Measurements from ENCODE around the gene ROBO4.
A peak's percentile ranks its signal among the peaks of the same experiment; 100 is the strongest.

The ROBO4 gene

DNA sequence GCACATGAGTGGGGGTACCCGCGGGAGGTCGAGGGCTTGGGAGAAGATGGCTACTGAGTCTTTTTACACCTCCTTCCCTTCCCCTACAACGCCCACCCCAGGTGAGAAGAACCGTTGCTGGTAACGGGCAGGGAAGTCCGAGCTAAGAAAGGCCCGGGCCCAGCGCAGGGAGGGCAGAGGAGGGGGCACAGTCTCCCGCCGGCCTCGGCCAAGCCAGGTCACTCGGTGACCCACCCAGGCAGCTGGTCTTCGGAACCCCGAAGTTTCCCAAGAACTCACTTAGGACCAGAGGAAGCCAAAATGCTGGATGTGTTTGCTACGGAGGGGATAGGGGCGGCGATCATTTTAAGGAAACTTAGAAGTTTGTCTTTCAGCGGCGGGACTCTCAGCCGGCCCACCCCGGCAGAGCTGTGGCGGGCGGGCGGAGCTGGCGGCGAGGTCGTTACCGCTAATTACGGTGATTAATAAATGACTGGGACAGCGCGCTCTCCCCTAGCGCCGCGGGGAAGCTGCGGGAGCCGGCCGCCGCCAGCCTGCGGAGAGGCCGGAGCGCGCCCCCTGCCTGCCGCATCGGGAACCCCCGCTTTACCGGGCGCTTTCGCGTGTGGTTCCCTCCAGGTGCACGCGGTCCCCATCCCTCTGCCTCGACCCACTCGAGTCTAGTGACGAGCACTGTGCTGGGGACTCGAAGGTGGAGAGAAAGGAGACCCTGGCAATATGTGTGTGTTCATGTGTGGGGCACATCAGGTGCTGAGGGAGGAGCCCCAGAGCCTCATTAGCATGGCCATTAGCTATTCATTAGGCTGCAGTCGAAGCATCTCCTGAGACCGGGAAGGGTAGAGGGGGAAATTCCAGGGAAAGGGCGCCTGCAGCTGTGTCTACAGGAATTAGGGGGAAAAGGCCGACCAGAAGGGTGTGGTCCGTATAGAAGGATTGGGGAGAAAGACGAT is 31.5 kb downstream of the ROBO4 start:
- H3K9ac ChIP-seq = no peak overlapping the region

DNA sequence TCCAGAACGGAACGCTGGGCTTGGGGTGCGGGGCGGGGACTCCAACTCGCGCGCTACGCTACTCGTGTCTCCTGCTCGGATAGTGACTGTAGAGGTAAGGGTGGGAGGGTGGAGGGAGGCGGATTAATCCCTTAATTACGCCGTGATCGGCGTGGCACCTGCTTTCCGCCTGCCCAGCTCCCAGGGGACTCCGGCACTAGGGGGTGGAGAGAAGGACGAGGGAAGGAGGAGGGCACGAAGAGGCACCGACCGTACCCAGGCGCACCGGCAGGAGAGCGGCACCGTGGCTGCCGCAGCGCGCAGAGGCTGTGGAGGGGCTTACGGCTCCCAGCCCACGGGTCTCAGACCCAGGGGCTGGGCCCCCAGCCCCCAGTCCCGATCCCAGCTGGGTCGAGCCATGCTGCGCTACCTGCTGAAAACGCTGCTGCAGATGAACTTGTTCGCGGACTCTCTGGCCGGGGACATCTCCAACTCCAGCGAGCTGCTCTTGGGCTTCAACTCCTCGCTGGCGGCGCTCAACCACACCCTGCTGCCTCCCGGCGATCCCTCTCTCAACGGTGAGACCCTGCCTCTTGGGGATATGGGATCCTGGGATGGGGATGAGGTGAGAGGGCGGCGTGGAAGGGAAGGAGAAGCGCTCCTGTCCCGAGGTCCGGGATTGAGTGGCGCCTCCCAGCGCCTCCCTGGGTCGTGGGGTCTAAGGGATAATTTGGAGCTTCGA is 32.3 kb downstream of the ROBO4 start, which contains the start of gene ROBO3:
ROBO3 (plus strand) TSS at position 252 of the 721 bp plus-strand sequence; CDS start at position 398, 146 bp downstream.
- Histone ChIP-seq H4K20me1 (peaks cover 0 to 35% (median 9%) of the 10 kb centered on the region in 11 experiments; a peak in 9 of 22 replicates), H3K36me3 (no peaks in the 10 kb centered on the region), H3K27ac (no peak within 1 kb of the TSS), H3K9ac (no peak within 1 kb of the TSS), H3K9me3 (replicated peaks in 1 of 11) (peaks cover 0 to 33% (median 13%) of the 10 kb centered on the region in 11 experiments; a peak in 17 of 22 replicates), H3K4me3 (peak within 1 kb of the TSS in 5 of 10 experiments; percentile 19 to 44 (median 39); a peak in 10 of 20 replicates), H3K27me3 (peaks cover 94 to 100% (median 99%) of the 10 kb centered on the region in 11 experiments), H3K4me1 (peaks cover 0 to 12% (median 0%) of the 10 kb centered on the region in 10 experiments; a peak in 1 of 20 replicates), H3K4me2 (peak within 1 kb of the TSS in 8 of 11 experiments; percentile 0 to 62 (median 26); a peak in 9 of 22 replicates)
- TF ChIP-seq Cebpa-rat (IDR thresholded peaks at IDR 0.05) = no peak

More for the DNA sequence above, 31.5 kb downstream of the ROBO4 start:
- H3K4me1 ChIP-seq = peaks cover 0 to 12% (median 0%) of the 10 kb centered on the region in 10 experiments; a peak in 1 of 20 replicates
- H3K4me3 ChIP-seq = peak overlapping the region in 5 of 10 experiments; percentile 19 to 44 (median 39); a peak in 10 of 20 replicates
- peaks cover 97 to 100% (median 100%) of the 10 kb centered on the region in 11 experiments for H3K27me3 ChIP-seq
- peaks cover 0 to 38% (median 9%) of the 10 kb centered on the region in 11 experiments; a peak in 9 of 22 replicates for H4K20me1 ChIP-seq
- no peak overlapping the region for H3K27ac ChIP-seq
- H3K9me3 ChIP-seq (replicated peaks in 1 of 11) = peaks cover 0 to 33% (median 13%) of the 10 kb centered on the region in 11 experiments; a peak in 17 of 22 replicates
- TF ChIP-seq Cebpa-rat (IDR thresholded peaks at IDR 0.05) = no peak
- H3K36me3 ChIP-seq = no peaks in the 10 kb centered on the region
- peak overlapping the region in 8 of 11 experiments; percentile 0 to 62 (median 26); a peak in 9 of 22 replicates for H3K4me2 ChIP-seq

DNA sequence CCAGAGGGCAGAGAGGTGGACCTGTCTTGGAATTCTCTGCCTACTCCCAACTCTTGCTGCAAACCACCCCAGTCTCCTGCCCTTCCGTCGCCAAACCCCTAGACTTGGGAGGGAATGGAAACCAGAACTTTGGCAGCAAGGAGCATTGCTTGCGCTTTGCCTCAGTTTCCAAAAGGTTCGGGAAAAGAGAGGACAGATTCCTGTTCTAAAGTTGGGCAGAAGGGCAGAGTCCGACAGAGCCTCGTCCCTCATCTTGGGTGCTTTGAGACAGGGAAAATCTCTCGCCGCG is 32.8 kb downstream of the ROBO4 start:
- H3K27me3 ChIP-seq = peaks cover 89 to 100% (median 96%) of the 10 kb centered on the region in 11 experiments
- no peak overlapping the region for H3K27ac ChIP-seq
- peaks cover 0 to 30% (median 9%) of the 10 kb centered on the region in 11 experiments; a peak in 9 of 22 replicates for H4K20me1 ChIP-seq
- no peak for TF ChIP-seq Cebpa-rat (IDR thresholded peaks at IDR 0.05)
- no peak overlapping the region for H3K4me2 ChIP-seq
- H3K9me3 ChIP-seq (replicated peaks in 1 of 11) = peaks cover 0 to 33% (median 13%) of the 10 kb centered on the region in 11 experiments; a peak in 17 of 22 replicates
- peaks cover 0 to 12% (median 0%) of the 10 kb centered on the region in 10 experiments; a peak in 1 of 20 replicates for H3K4me1 ChIP-seq
- H3K36me3 ChIP-seq = no peaks in the 10 kb centered on the region
- H3K4me3 ChIP-seq = no peak overlapping the region
- H3K9ac ChIP-seq = no peak overlapping the region

DNA sequence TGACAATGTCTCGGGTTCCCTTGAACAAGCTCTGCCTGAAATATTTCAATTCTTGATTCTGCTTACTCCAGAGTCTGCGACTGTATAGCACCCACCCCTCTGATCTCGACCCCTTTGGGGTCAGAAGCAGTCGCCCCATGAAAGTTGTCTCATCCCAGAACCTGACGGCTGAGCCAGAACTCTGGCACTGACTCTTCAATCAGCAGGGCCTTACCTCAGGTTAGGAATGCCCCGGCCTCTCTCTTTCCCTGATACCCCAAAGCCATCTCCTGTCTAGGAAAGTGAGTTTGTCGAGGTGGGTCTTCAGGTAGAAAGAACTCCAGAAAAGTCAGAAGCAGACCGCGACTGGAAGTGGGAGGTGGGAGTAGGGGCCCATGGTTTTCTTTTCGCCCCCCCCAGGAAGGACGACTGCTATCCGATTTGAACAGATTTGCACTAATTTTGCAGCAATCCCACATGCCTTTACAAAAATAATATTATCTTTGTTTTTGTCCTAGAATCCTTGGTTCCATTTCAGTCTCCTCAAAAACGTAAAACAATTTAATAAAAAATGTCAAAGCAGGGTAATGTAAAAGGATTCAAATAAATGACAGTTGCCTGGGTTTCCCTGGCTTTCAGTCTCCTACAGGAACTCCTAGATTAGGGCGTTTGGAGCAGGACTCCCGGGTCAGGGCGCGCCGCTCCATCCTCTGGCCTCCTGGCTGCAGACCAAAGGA is 33.3 kb downstream of the ROBO4 start:
- Histone ChIP-seq H3K27ac (no peak overlapping the region), H3K9ac (no peak overlapping the region), H3K27me3 (peaks cover 84 to 100% (median 91%) of the 10 kb centered on the region in 11 experiments), H4K20me1 (peaks cover 0 to 30% (median 9%) of the 10 kb centered on the region in 11 experiments; a peak in 9 of 22 replicates), H3K4me1 (peaks cover 0 to 12% (median 0%) of the 10 kb centered on the region in 10 experiments; a peak in 1 of 20 replicates), H3K4me3 (no peak overlapping the region), H3K4me2 (no peak overlapping the region), H3K36me3 (no peaks in the 10 kb centered on the region), H3K9me3 (replicated peaks in 1 of 11) (peaks cover 0 to 33% (median 13%) of the 10 kb centered on the region in 11 experiments; a peak in 17 of 22 replicates)
- no peak for TF ChIP-seq Cebpa-rat (IDR thresholded peaks at IDR 0.05)

DNA sequence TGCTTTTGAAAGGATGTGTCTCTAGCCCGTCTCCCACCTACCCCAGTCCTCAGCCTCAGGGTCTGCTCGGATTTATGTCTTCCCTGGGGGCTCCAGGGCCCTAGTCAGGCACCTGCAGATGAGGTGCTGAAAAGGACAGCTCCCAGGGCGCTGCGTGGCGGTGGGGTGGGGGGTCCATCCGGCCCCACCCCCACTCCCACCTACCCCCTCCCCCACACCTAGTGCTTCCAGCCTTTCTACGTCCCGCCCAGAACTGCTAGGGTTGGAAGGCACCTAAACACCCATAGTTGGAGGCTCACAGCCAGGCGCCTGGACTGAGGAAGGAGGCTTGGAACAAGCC is 33.9 kb downstream of the ROBO4 start:
- no peak overlapping the region for H3K9ac ChIP-seq
- no peak overlapping the region for H3K4me3 ChIP-seq
- no peaks in the 10 kb centered on the region for H3K36me3 ChIP-seq
- peaks cover 0 to 12% (median 0%) of the 10 kb centered on the region in 10 experiments; a peak in 1 of 20 replicates for H3K4me1 ChIP-seq
- TF ChIP-seq Cebpa-rat (IDR thresholded peaks at IDR 0.05) = no peak
- no peak overlapping the region for H3K4me2 ChIP-seq
- H3K9me3 ChIP-seq (replicated peaks in 1 of 11) = peaks cover 0 to 30% (median 13%) of the 10 kb centered on the region in 11 experiments; a peak in 17 of 22 replicates
- peaks cover 78 to 95% (median 86%) of the 10 kb centered on the region in 11 experiments for H3K27me3 ChIP-seq
- no peak overlapping the region for H3K27ac ChIP-seq
- peaks cover 0 to 30% (median 9%) of the 10 kb centered on the region in 11 experiments; a peak in 9 of 22 replicates for H4K20me1 ChIP-seq

DNA sequence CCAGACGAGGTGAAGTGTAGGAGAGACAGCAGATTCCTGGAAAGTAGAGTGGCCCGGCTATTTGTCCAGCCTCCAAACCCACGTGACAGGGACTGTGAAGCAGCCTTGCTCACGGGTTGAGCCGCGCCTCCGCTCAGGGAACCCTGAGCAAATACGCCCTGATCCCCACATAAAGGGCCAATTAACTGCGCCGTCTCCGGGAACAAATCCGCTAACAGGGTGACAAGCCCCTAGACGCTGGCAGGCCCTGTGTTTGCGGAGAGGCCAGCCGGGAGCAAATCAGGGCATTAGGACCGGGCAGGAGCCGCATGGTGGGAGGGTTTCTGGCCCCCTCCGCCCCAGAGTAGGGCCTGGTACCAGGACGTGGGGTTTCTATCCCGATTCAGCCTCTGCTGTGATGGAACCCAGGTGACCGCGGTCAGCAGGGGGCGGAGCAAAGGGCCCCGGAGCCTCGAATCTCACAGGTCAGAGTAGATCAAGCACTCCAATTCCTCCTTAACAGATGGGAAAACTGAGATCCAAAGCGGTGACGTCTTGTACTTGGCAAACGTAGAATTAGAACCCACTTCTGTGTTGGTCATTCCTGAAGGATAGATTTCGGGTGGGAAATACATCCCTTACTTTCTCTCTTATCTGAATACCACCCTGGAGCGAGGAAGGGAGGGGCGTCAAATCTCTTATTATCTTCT is 34.4 kb downstream of the ROBO4 start:
- Histone ChIP-seq H3K4me2 (no peak overlapping the region), H3K9ac (no peak overlapping the region), H4K20me1 (peaks cover 0 to 30% (median 9%) of the 10 kb centered on the region in 11 experiments; a peak in 9 of 22 replicates), H3K27ac (no peak overlapping the region), H3K27me3 (peaks cover 73 to 90% (median 80%) of the 10 kb centered on the region in 11 experiments), H3K4me3 (no peak overlapping the region), H3K36me3 (no peaks in the 10 kb centered on the region), H3K4me1 (peaks cover 0 to 12% (median 0%) of the 10 kb centered on the region in 10 experiments; a peak in 1 of 20 replicates), H3K9me3 (replicated peaks in 1 of 11) (peaks cover 0 to 27% (median 13%) of the 10 kb centered on the region in 11 experiments; a peak in 17 of 22 replicates)
- TF ChIP-seq Cebpa-rat (IDR thresholded peaks at IDR 0.05) = no peak

DNA sequence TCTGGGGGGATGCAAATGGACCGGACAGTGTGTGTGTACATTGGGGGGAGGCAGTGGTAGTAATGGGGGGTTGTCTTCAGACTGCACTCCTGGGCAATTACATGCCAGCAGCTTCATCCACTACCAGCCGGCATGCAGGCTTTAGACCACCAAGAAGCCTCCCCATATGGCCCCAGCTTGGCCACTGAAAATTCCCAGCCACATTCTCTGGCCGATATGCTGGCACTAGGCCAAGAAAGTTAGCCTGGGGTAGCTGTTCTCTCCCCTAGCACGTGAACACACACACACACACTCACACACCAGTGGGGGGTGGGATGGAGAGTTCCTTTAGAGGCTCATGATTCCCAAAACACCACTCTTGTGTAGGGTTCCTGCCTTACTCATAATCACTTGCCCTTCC is 36.0 kb downstream of the ROBO4 start:
- peaks cover 57 to 74% (median 64%) of the 10 kb centered on the region in 11 experiments for H3K27me3 ChIP-seq
- TF ChIP-seq Cebpa-rat (IDR thresholded peaks at IDR 0.05) = no peak

More for the DNA sequence above, 36.0 kb downstream of the ROBO4 start:
- Histone ChIP-seq H3K9me3 (replicated peaks in 1 of 11) (peaks cover 0 to 26% (median 13%) of the 10 kb centered on the region in 11 experiments; a peak in 17 of 22 replicates), H3K9ac (no peak overlapping the region), H3K36me3 (no peaks in the 10 kb centered on the region), H3K4me3 (no peak overlapping the region), H3K27ac (no peak overlapping the region), H4K20me1 (peaks cover 0 to 27% (median 9%) of the 10 kb centered on the region in 11 experiments; a peak in 9 of 22 replicates), H3K4me2 (no peak overlapping the region), H3K4me1 (peaks cover 0 to 12% (median 0%) of the 10 kb centered on the region in 10 experiments; a peak in 1 of 20 replicates)

Measured in BLaER1 treated with 17β-estradiol and CSF1 and Interleukin-3, amounts not matched to agents 10 nM and 100 nM (cell line).